Endodermal cell (in vitro differentiated cells): Measurements from ENCODE around the gene THADA. TPM values are rescaled to one million over a fixed set of nuclear protein-coding genes. Genes with fewer than 3 reads are reported as not detected.

ENCODE experiments used
- DNase-seq: peaks from one replicate; pipeline ENCODE4 v3.0.0-alpha.2; 2017
- H3K27ac ChIP-seq: 2 replicates; pipeline ENCODE4 v1.5.1; 2013; ENCODE audit warnings: mild to moderate bottlenecking, low read depth, low read length, moderate library complexity
- H3K27me3 ChIP-seq: 2 replicates; pipeline ENCODE4 v1.6.1; 2013; ENCODE audit warnings: mild to moderate bottlenecking, low read length, moderate library complexity; ENCODE audit not compliant: insufficient read depth, control insufficient read depth, poor library complexity, severe bottlenecking
- H3K36me3 ChIP-seq: 2 replicates; pipeline ENCODE4 v1.7.0; 2013; ENCODE audit warnings: mild to moderate bottlenecking, low read length, moderate library complexity; ENCODE audit not compliant: control insufficient read depth, insufficient read depth
- H3K4me1 ChIP-seq: one replicate; pipeline ENCODE4 v1.7.0; 2013; ENCODE audit warnings: low read length; ENCODE audit not compliant: control insufficient read depth, insufficient read depth
- H3K4me3 ChIP-seq: 2 replicates; pipeline ENCODE4 v1.5.1; 2013; ENCODE audit warnings: mild to moderate bottlenecking, low read length, moderate library complexity
- H3K9ac ChIP-seq: 2 replicates; pipeline ENCODE4 v1.6.1; 2013; ENCODE audit warnings: mild to moderate bottlenecking, low read length, moderate library complexity; ENCODE audit not compliant: poor library complexity, severe bottlenecking; ENCODE audit errors: extremely low read depth
- H3K9me3 ChIP-seq: 2 replicates; pipeline ENCODE4 v1.6.1; 2013; ENCODE audit warnings: mild to moderate bottlenecking, low read length, moderate library complexity; ENCODE audit not compliant: control insufficient read depth
- H3K27ac Mint-ChIP-seq: 2 replicates; pipeline ENCODE4 v1.8.0; 2020; ENCODE audit warnings: mixed read lengths
- H3K27me3 Mint-ChIP-seq: 2 replicates; pipeline ENCODE4 v1.8.0; 2021; ENCODE audit warnings: mild to moderate bottlenecking, mixed read lengths; ENCODE audit not compliant: insufficient read depth
- H3K36me3 Mint-ChIP-seq: 2 replicates; pipeline ENCODE4 v1.8.0; 2020; ENCODE audit warnings: low read depth, mixed read lengths
- H3K4me1 Mint-ChIP-seq: 2 replicates; pipeline ENCODE4 v1.8.0; 2020; ENCODE audit warnings: mixed read lengths
- H3K4me3 Mint-ChIP-seq: 2 replicates; pipeline ENCODE4 v1.8.0; 2020; ENCODE audit warnings: mild to moderate bottlenecking, moderate library complexity, mixed read lengths
- H3K9me3 Mint-ChIP-seq: 2 replicates; pipeline ENCODE4 v1.8.0; 2020; ENCODE audit warnings: mild to moderate bottlenecking, mixed read lengths
- WGBS, 2 experiments: methylation state at CpG; one replicate each; pipeline versions ENCODE4 v1.1.5 to v1.1.7; 2013; ENCODE audit warnings: missing lambda C conversion rate in 2 of 2, mixed read lengths in 1 of 2; ENCODE audit not compliant: insufficient coverage in 1 of 2, insufficient read length in 1 of 2; 5-methylcytosine and 5-hydroxymethylcytosine counted together
- total RNA-seq, 2 donors: library from RNA; stranded (reverse); fragmentation: NEBNext Ultra II Directional in 1 of 2; extraction: Animal tissue kit (Norgen Biotek cat#: 25700) in 1 of 2; gene quantifications; 2 replicates in 1 of 2; 3 replicates in 1 of 2; pipeline ENCODE4 v1.2.1, GENCODE V29; 2021
- TF ChIP-seq, protein P1 (sequence below): fragments of 200-600 bp; sonication (generic); conservative IDR thresholded peaks from 2 replicates; pipeline ENCODE4 v1.5.0; 2021; ENCODE audit warnings: antibody characterized with exemption, mild to moderate bottlenecking

THADA gene
- total RNA-seq, 2 donors from 2014 or later = 32.8 to 35.0 TPM

- peaks cover 21% of the 10 kb centered on the region for H3K36me3 ChIP-seq
- Mint-ChIP-seq H3K27ac (peak overlapping the region; percentile 79), H3K4me1 (peaks cover 45% of the 10 kb centered on the region), H3K27me3 (no peaks in the 10 kb centered on the region), H3K36me3 (peaks cover 18% of the 10 kb centered on the region), H3K9me3 (no peaks in the 10 kb centered on the region), H3K4me3 (peak overlapping the region; percentile 87)
- peaks cover 24% of the 10 kb centered on the region for H3K4me1 ChIP-seq
- H3K9me3 ChIP-seq = no peaks in the 10 kb centered on the region
- no peaks in the 10 kb centered on the region for H3K27me3 ChIP-seq
- TF ChIP-seq, protein P1, sequence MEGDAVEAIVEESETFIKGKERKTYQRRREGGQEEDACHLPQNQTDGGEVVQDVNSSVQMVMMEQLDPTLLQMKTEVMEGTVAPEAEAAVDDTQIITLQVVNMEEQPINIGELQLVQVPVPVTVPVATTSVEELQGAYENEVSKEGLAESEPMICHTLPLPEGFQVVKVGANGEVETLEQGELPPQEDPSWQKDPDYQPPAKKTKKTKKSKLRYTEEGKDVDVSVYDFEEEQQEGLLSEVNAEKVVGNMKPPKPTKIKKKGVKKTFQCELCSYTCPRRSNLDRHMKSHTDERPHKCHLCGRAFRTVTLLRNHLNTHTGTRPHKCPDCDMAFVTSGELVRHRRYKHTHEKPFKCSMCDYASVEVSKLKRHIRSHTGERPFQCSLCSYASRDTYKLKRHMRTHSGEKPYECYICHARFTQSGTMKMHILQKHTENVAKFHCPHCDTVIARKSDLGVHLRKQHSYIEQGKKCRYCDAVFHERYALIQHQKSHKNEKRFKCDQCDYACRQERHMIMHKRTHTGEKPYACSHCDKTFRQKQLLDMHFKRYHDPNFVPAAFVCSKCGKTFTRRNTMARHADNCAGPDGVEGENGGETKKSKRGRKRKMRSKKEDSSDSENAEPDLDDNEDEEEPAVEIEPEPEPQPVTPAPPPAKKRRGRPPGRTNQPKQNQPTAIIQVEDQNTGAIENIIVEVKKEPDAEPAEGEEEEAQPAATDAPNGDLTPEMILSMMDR = no peak
- H3K27ac ChIP-seq = peak overlapping the region; percentile 89
- 13% methylated on average over 55 to 74 of the region's 74 CpGs for WGBS, 2 experiments
- peak overlapping the region; percentile 85 for H3K4me3 ChIP-seq
- peak overlapping the region; percentile 66 for H3K9ac ChIP-seq
- DNase-seq = peak; percentile 78
These were observed 370.6 kb downstream of the THADA start for GRCh38 chr2:43225093-43225787.

- H3K9me3 ChIP-seq = no peaks in the 10 kb centered on the region
- H3K27me3 ChIP-seq = no peaks in the 10 kb centered on the region
- H3K27me3 Mint-ChIP-seq = no peaks in the 10 kb centered on the region
- H3K4me1 ChIP-seq = peaks cover 29% of the 10 kb centered on the region
- 9 to 12% methylated on average over 38 to 74 of the region's 74 CpGs for WGBS, 2 experiments
- peaks cover 18% of the 10 kb centered on the region for H3K36me3 Mint-ChIP-seq
- peak overlapping the region; percentile 85 for H3K4me3 ChIP-seq
- H3K27ac Mint-ChIP-seq = no peak overlapping the region
- H3K9me3 Mint-ChIP-seq = no peaks in the 10 kb centered on the region
- peak overlapping the region; percentile 26 for H3K27ac ChIP-seq
- H3K36me3 ChIP-seq = peaks cover 18% of the 10 kb centered on the region
- peaks cover 49% of the 10 kb centered on the region for H3K4me1 Mint-ChIP-seq
- H3K4me3 Mint-ChIP-seq = peak overlapping the region; percentile 87
- no peak overlapping the region for H3K9ac ChIP-seq
- peak; percentile 66 for DNase-seq
- TF ChIP-seq, protein P1 = no peak
These were observed 371.2 kb downstream of the THADA start for GRCh38 chr2:43224571-43225092.

DNA sequence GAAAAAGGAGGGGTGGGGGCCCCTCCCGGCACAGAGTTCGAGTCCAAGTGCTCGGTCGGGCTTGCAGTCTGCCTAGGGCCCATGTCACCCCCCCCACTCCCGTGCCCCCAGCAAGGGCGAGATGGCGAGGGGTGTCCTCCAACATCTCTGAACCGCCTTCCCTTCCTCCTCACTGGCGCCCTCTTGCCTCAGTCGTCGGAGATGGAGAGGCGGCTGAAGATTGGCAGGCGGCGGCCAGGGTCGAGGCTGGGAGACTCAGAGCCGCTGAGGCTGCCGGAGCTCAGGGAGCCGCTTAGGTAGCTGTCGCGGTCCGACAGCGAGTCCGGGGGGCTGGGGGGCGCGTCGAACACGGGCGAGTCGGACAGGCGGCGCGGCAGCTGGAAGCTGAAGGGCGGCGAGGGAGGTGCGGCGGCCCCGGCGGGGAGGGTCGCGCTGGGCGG, 371.7 kb downstream of the THADA start:
- WGBS, 2 experiments = 0 to 1% methylated on average over 1 to 41 of the region's 41 CpGs
- Histone ChIP-seq H3K4me3 (peak overlapping the region; percentile 80), H3K27ac (peak overlapping the region; percentile 26), H3K36me3 (peaks cover 18% of the 10 kb centered on the region), H3K9ac (peak overlapping the region; percentile 18), H3K9me3 (no peaks in the 10 kb centered on the region), H3K4me1 (peaks cover 31% of the 10 kb centered on the region), H3K27me3 (no peaks in the 10 kb centered on the region)
- H3K4me1 Mint-ChIP-seq = peaks cover 51% of the 10 kb centered on the region
- peaks cover 18% of the 10 kb centered on the region for H3K36me3 Mint-ChIP-seq
- H3K27ac Mint-ChIP-seq = peak overlapping the region; percentile 82
- H3K27me3 Mint-ChIP-seq = no peaks in the 10 kb centered on the region
- TF ChIP-seq, protein P1 = peak; percentile 72
- peak overlapping the region; percentile 87 for H3K4me3 Mint-ChIP-seq
- no peaks in the 10 kb centered on the region for H3K9me3 Mint-ChIP-seq
- peak; percentile 91 for DNase-seq
